HCT116 (cell line): Measurements from ENCODE around the gene ZNF48. TPM values are rescaled to one million over a fixed set of nuclear protein-coding genes. Genes with fewer than 3 reads are reported as not detected.

Experiments
- EZH2phosphoT487 ChIP-seq: fragments of 200-600 bp; IDR thresholded peaks from 2 replicates; pipeline ENCODE4 v1.6.1; 2018; ENCODE audit warnings: antibody characterized with exemption, borderline replicate concordance
- JUND ChIP-seq: IDR thresholded peaks from 2 replicates; pipeline ENCODE4 v1.6.1; 2012
- POLR2AphosphoS5 ChIP-seq: IDR thresholded peaks from 2 replicates; pipeline ENCODE4 v1.6.1; 2011; ENCODE audit warnings: mild to moderate bottlenecking, low read depth, low read length, moderate library complexity
- REST ChIP-seq: IDR thresholded peaks from 2 replicates; pipeline ENCODE4 v1.6.1; 2012; ENCODE audit warnings: low read depth
- SP1 ChIP-seq: IDR thresholded peaks from 2 replicates; pipeline ENCODE4 v1.6.1; 2012; ENCODE audit warnings: low read depth
- SRF ChIP-seq: IDR thresholded peaks from 2 replicates; pipeline ENCODE4 v1.6.1; 2012; ENCODE audit warnings: low read depth
- YY1 ChIP-seq: IDR thresholded peaks from 2 replicates; pipeline ENCODE4 v1.6.1; 2011; ENCODE audit warnings: low read length, low read depth, moderate library complexity, mild to moderate bottlenecking; ENCODE audit not compliant: insufficient replicate concordance; ENCODE audit errors: extremely low read depth
- ZFX ChIP-seq: fragments of 450-650 bp; IDR thresholded peaks from 2 replicates; pipeline ENCODE4 v1.6.1; 2017
- ZNF274 ChIP-seq: fragments of 200-500 bp; sonication (Bioruptor generic); IDR thresholded peaks from 2 replicates; pipeline ENCODE4 v1.6.1; 2014; ENCODE audit warnings: mild to moderate bottlenecking, low read depth, low read length, inconsistent platforms
- total RNA-seq: library from RNA; stranded (reverse); gene quantifications from one replicate; pipeline ENCODE4 v1.2.1, GENCODE V29; 2021; ENCODE audit not compliant: unreplicated experiment
- TF ChIP-seq, protein P1 (sequence below): IDR thresholded peaks from 2 replicates; pipeline ENCODE4 v1.6.1; 2012

The ZNF48 gene
- total RNA-seq, 1 experiment from 2014 or later = 17.9 TPM

DNA sequence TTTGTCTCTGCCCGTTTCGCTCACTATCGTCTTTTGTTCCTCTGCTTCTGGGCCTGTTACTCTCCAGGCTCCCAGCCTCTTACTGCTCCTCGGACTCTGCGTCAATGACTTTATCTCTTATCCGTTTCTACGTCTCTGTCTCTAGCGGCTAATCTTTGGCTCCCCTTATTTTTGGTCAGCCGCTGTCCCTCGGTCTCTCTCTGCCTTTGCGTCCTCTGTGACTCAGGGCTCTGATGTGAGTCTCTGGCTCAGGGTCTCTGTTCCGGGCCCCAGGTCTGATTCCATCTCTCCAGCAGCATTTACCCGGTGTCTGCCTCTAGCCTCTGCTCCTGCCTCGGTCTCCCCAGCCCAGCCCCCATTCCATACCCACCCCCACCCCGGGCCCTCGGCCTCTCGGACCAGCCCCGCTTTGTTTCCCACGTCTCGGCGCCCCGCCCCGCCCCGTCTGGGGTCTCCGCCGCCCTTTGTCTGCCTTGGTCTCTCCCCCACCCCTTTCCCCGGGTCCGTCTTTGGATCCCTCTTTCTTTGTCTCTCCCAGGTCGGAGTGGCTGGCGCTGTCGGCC, 547 bp upstream of the ZNF48 start (continued):
- TF ChIP-seq POLR2AphosphoS5 = no peak
- no peak for TF ChIP-seq REST
- TF ChIP-seq SRF = no peak
- TF ChIP-seq ZNF274 = no peak
- TF ChIP-seq ZFX = no peak
- TF ChIP-seq YY1 = no peak
- no peak for TF ChIP-seq SP1
- no peak for TF ChIP-seq EZH2phosphoT487
- no peak for TF ChIP-seq JUND
- TF ChIP-seq, protein P1, sequence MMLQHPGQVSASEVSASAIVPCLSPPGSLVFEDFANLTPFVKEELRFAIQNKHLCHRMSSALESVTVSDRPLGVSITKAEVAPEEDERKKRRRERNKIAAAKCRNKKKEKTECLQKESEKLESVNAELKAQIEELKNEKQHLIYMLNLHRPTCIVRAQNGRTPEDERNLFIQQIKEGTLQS = no peak
- TF ChIP-seq, all 23 proteins: peak for 0
